WERI-Rb-1 (cell line): ENCODE results near the gene TMEM79.

Source experiments
- DNase-seq: peaks from one replicate; pipeline ENCODE4 v3.0.0-alpha.2; 2020
- H3K27ac ChIP-seq: fragments of 250-450 bp; sonication (Bioruptor Pico); 2 replicates; pipeline ENCODE4 v1.5.1; 2020; ENCODE audit warnings: mild to moderate bottlenecking, moderate library complexity
- H3K27me3 ChIP-seq: fragments of 250-450 bp; sonication (Bioruptor Pico); 2 replicates; pipeline ENCODE4 v1.5.1; 2021; ENCODE audit warnings: mild to moderate bottlenecking, low read depth, moderate library complexity; ENCODE audit not compliant: insufficient read depth, severe bottlenecking
- H3K36me3 ChIP-seq: fragments of 250-450 bp; sonication (Bioruptor Pico); 2 replicates; pipeline ENCODE4 v1.5.1; 2020; ENCODE audit warnings: mild to moderate bottlenecking, moderate library complexity
- H3K4me3 ChIP-seq: 2 replicates; pipeline ENCODE4 v1.5.1; 2011; ENCODE audit warnings: low read depth, mild to moderate bottlenecking, control low read depth, low read length
- H3K9me3 ChIP-seq: fragments of 250-450 bp; sonication (Bioruptor Pico); 2 replicates; pipeline ENCODE4 v1.5.1; 2021; ENCODE audit warnings: mild to moderate bottlenecking, moderate library complexity; ENCODE audit not compliant: severe bottlenecking
- CTCF ChIP-seq: IDR thresholded peaks from 2 replicates; pipeline ENCODE4 v1.5.1; 2011; ENCODE audit warnings: low read depth, mild to moderate bottlenecking, control low read depth, inconsistent platforms, low read length

TMEM79 gene

GRCh38 chr1:156336242-156336641 lies 52.1 kb downstream of the TMEM79 start:
- no peak overlapping the region for H3K27ac ChIP-seq
- no peak overlapping the region; the same call in 1 of the 2 replicates for H3K4me3 ChIP-seq
- H3K36me3 ChIP-seq, result peaks cover 59% of the 10 kb centered on the region
- peak; percentile 48 for TF ChIP-seq CTCF
- H3K9me3 ChIP-seq, result no peaks in the 10 kb centered on the region
- peak; percentile 49 for DNase-seq
- no peaks in the 10 kb centered on the region for H3K27me3 ChIP-seq

DNA sequence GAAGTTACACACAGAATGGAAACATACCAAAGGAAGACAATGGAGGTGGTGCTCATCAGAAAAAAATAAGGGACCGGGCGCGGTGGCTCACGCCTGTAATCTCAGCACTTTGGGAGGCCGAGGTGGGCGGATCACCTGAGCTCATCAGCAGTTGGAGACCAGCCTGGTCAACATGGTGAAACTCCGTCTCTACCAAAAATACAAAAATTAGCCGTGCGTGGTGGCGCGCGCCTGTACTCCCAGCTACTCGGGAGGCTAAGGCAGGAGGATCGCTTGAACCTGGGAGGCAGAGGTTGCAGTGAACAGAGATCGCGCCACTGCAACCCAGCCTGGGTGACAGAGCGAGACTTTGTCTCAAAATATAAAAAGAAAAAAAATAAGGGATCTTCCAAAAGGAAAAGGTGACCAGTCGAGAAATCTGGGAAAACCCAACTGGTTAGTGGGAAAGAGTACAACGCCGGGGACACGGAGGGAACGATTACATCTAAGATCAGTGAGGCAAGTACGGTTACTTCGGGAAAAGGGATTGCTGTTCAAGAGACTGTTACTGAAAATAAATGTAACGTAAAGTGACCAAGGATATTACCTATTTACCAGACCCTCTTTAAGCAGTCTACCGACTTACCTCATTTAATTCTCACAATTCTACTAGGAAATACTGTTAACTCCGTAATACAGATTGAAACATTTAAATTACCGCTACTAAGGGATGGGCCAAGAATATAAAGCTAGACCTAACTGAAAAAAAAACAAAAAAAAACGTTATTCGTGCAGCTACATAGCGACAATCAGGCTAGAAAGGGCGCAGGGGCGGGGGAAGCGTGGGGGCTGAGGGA lies 53.1 kb downstream of the TMEM79 start:
- no peaks in the 10 kb centered on the region for H3K27me3 ChIP-seq
- no peak for TF ChIP-seq CTCF
- peak overlapping the region; percentile 84 for H3K4me3 ChIP-seq
- peaks cover 48% of the 10 kb centered on the region for H3K36me3 ChIP-seq
- no peak for DNase-seq
- H3K9me3 ChIP-seq, result no peaks in the 10 kb centered on the region
- peak overlapping the region; percentile 86 for H3K27ac ChIP-seq

DNA sequence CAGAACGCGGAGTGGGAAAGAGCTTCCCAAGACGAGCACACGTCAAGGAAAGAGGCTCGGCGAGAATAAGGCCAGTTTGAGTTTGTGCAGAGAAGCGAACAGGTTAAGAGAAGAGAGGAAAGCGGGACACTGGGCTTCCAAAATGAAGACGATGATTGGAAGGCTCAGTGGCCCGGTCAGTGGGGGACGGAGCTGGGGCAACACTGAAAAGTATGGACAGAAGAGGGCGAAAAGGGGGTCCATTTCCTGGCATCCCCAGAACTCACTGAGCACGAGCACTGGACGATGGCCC lies 53.7 kb downstream of the TMEM79 start:
- DNase-seq, result no peak
- Histone ChIP-seq H3K27ac (peak overlapping the region; percentile 86), H3K36me3 (peaks cover 43% of the 10 kb centered on the region), H3K4me3 (peak overlapping the region; percentile 84), H3K9me3 (no peaks in the 10 kb centered on the region), H3K27me3 (no peaks in the 10 kb centered on the region)
- TF ChIP-seq CTCF, result peak; percentile 37; the same call in 1 of the 2 replicates

DNA sequence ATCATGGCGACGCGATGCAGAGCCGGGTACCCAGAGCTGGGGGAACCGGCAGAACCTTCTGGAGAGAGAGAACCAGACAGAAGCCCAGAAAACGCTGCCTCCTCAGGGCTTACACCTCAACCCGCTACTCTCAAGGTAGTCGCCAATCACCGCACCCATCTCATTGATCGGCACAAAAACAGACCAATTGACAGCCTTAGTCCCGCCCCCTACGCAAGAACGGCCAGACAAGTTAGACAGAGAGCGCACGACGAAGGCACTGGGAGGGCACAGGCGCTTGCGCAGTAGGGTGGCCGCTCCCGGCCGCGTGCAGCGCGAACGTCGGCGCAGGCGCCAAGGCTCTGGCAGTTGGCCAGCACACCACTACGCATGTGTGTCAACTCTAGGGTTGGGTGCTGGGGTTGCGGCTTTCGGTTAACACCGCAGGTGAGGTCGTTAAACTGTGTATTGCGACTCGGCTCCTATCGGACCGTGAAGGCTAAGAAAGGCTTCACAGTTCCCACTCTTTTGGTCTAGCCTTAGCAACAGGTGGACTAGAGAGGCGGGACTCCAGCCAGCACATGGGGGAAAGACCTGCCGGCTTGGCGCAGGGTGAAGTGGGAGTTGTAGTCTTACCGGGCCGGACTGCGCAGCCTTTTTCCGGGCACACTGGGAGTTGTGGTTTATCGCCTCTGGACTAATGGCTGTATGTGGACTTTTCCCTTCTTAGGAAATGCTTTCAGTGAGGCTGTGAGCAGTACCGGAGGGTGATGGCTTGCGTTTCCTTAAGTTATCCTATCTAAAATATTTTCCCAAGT lies 54.3 kb downstream of the TMEM79 start, which contains the start of the genes CCT3 and TSACC:
Gene CCT3 (minus strand): TSS at position 113 of the 797 bp plus-strand sequence. CDS start 108 bp downstream, at position 5.
Gene TSACC (plus strand): TSS at position 347 of the 797 bp plus-strand sequence. CDS start 1,232 bp downstream, outside the sequence.
- H3K36me3 ChIP-seq, result peaks cover 37% of the 10 kb centered on the region
- H3K27me3 ChIP-seq, result no peaks in the 10 kb centered on the region
- no peak for TF ChIP-seq CTCF
- peak within 1 kb of the TSS; percentile 86 for H3K27ac ChIP-seq
- H3K4me3 ChIP-seq, result peak within 1 kb of the TSS; percentile 84
- no peaks in the 10 kb centered on the region for H3K9me3 ChIP-seq
- DNase-seq, result peak; percentile 100
